ENCODE data around the gene DACT2.

Gene DACT2

DNA sequence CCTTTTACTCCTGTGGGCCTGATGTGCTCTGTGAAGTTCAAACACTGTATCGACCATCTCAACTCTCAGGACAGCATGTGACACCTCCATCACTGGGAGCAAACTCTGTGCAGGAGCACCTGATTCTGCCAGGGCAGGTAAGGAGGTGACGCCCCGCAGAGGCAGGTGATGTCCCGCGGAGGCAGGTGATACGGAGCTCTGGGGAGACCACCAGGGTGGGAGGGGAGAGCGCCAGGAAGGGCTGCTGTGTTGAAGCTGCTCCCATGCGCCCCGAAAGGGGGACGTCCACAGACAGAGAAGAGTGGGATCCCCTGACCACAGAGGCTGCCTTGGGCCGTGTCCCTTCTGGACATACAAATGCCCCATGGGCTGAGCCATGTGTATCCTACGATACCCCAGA is 58.3 kb downstream of the DACT2 start:
- no peak for DNase-seq

DNA sequence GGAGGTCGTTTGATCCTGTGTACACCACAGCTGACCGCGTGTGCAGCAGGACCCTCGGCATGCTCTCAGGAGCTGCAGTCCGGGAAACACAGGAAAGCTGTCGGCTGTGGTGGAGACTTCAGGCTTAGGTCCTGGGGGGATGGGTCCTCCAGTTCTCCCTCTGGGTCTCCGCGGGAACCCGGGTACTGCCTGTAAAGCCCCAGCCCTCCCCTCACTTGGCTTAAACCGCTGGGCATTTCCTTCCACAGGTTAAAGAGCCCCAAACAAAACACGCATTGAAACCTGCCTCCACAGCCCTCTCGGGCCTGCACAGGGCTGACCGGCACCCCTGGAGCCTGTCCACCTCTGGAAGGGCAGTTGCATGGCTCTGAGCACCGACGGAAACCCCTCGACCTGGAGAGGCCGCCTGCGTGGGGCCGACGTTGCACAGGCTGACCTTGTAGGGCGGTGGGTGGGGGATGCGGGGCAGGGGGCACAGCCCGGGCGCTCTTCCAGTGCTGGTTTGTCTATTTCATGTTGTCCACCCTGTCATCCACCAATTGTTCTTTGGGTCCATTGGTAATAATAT is 59.1 kb downstream of the DACT2 start:
- no peak for DNase-seq

DNA sequence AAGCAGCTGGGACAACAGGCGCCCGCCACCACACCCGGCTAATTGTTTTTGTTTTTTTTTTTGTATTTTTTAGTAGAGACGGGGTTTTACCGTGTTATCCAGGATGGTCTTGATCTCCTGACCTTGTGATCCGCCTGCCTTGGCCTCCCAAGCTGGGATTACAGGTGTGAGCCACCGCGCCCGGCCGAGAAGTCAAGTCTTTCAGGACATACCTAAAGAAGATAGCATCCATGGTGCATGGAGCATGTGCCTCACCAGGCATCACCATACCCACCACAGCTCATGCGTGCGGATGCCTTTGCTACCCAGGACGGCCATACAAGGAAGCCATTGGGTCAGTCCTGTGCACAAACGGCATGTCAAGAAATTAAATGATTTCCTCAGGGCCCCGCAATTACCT is 60.8 kb downstream of the DACT2 start:
- no peak for DNase-seq

DNA sequence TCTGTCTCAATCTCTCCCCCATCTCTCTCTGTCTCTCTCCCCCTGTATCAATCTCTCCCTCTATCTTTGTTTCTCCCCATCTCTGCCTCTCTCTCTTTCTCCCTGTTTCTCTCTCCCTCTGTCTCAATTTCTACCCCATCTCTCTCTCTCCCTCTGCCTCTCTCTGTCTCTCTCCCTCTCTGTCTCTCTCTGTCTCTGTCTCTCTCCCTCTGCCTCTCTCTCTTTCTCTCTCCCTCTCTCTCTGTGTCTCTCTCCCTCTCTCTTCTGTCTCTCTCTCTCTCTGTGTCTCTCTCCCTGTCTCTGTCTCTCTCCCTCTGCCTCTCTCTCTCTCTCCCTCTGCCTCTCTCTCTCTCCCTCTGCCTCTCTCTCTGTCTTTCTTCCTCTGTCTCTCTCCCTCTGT is 62.6 kb downstream of the DACT2 start:
- no peak for DNase-seq

Measured in activated naive CD4-positive, alpha-beta T cell treated with Interleukin-2 at 50 U/mL for 16 hours (primary cell).